Amniotic epithelial cell (primary cell): ENCODE data around the gene RCN1.
"Not testable (repeated sequence)": the region's sequence is repeated elsewhere in the genome, so short reads cannot be mapped to it uniquely, and the experiment has no call there.

ENCODE experiments used
- DNase-seq: peaks from one replicate; pipeline ENCODE4 v3.0.0-alpha.2; 2010; ENCODE audit warnings: low read depth

The RCN1 gene

GRCh38 chr11:32090545-32091370, at the start of gene RCN1:
Gene RCN1, plus strand, starts transcription at chr11:32091074. Its CDS starts 123 bp downstream, at chr11:32091197.
- DNase-seq = peak; percentile 70

GRCh38 chr11:32043737-32044136, 47.1 kb upstream of the RCN1 start:
- DNase-seq = no peak

- no peak for DNase-seq
Measured at GRCh38 chr11:32044158-32044863, 46.6 kb upstream of the RCN1 start.

- peak; percentile 59 for DNase-seq
Measured at GRCh38 chr11:32045456-32045855, 45.4 kb upstream of the RCN1 start.

GRCh38 chr11:32050264-32050663, 40.6 kb upstream of the RCN1 start:
- DNase-seq = no peak

- DNase-seq = peak; percentile 44
Measured at GRCh38 chr11:32052215-32052614, 38.7 kb upstream of the RCN1 start.

- DNase-seq = no peak
Measured at GRCh38 chr11:32053151-32053888, 37.6 kb upstream of the RCN1 start.

- no peak for DNase-seq
Measured at GRCh38 chr11:32055861-32056260, 35.0 kb upstream of the RCN1 start.

- peak; percentile 92 for DNase-seq
Measured at GRCh38 chr11:32056438-32056837, 34.4 kb upstream of the RCN1 start.

GRCh38 chr11:32059686-32060462, 31.0 kb upstream of the RCN1 start:
- no peak for DNase-seq

GRCh38 chr11:32062540-32062939, 28.3 kb upstream of the RCN1 start:
- no peak for DNase-seq

GRCh38 chr11:32063031-32063430, 27.8 kb upstream of the RCN1 start:
- DNase-seq = not testable (repeated sequence)

- no peak for DNase-seq
Measured at GRCh38 chr11:32065865-32066629, 24.8 kb upstream of the RCN1 start.

- DNase-seq = peak; percentile 86
Measured at GRCh38 chr11:32068134-32068870, 22.6 kb upstream of the RCN1 start.

GRCh38 chr11:32069361-32070058, 21.4 kb upstream of the RCN1 start:
- no peak for DNase-seq

- no peak for DNase-seq
Measured at GRCh38 chr11:32070692-32071091, 20.2 kb upstream of the RCN1 start.

- DNase-seq = peak; percentile 77
Measured at GRCh38 chr11:32071811-32072210, 19.1 kb upstream of the RCN1 start.

- peak; percentile 59 for DNase-seq
Measured at GRCh38 chr11:32072872-32073643, 17.8 kb upstream of the RCN1 start.

GRCh38 chr11:32073644-32074026, 17.2 kb upstream of the RCN1 start:
- no peak for DNase-seq
